ENCODE results near the gene PLPP1. TPM values are rescaled to one million over a fixed set of nuclear protein-coding genes. Genes with fewer than 3 reads are reported as not detected.

Gene PLPP1
- polyA plus RNA-seq, 1 of the 3 experiments (the other 2 are of a cell fraction) = 32.8 TPM

- no peak for TF ChIP-seq ZBTB33 (IDR thresholded peaks at IDR 0.05; ENCODE audit: borderline replicate concordance, low read depth)
- no peak for TF ChIP-seq POLR2AphosphoS5 (IDR thresholded peaks at IDR 0.05; ENCODE audit: low read depth, low read length)
- TF ChIP-seq FOXM1 (IDR thresholded peaks at IDR 0.05; ENCODE audit: low read depth) = no peak
Measured at GRCh38 chr5:55569513-55569865, 34.7 kb upstream of the PLPP1 start (continued).

GRCh38 chr5:55568654-55569512 is 34.1 kb upstream of the PLPP1 start:
- Histone ChIP-seq H3K9me2 (no peaks in the 10 kb centered on the region), H3K4me1 (ENCODE audit: control insufficient read depth in 1 of 2, insufficient read depth in 2 of 2, low read depth in 1 of 2, low read length in 1 of 2) (0 out of 4 replicates have a peak, but pooled peaks cover 0 to 7% of the 10 kb centered on the region in 2 experiments), H3K9me3 (no peaks in the 10 kb centered on the region), H3K4me3 (ENCODE audit: low read depth in 2 of 2, low read length in 1 of 2) (no peak overlapping the region), H4K20me1 (ENCODE audit: insufficient read depth) (no peaks in the 10 kb centered on the region), H3K9ac (no peak overlapping the region), H3K27me3 (ENCODE audit: insufficient read depth) (no peaks in the 10 kb centered on the region), H3F3A (replicated peaks; ENCODE audit: insufficient read depth) (peaks cover 9% of the 10 kb centered on the region), H3K27ac (ENCODE audit: low read depth in 2 of 2, low read length in 1 of 2) (no peak overlapping the region), H3K4me2 (no peak overlapping the region), H3K36me3 (replicated peaks in 1 of 2; ENCODE audit: control insufficient read depth in 1 of 2, insufficient read depth in 2 of 2, low read length in 1 of 2) (no peaks in the 10 kb centered on the region), H3K79me2 (ENCODE audit: insufficient read depth) (no peaks in the 10 kb centered on the region), H2AFZ (ENCODE audit: low read depth) (no peak overlapping the region)
- POLR2A ChIA-PET = no interaction called here
- TF ChIP-seq NRF1 (IDR thresholded peaks at IDR 0.05; ENCODE audit: low read depth, low read length) (no peak), FOXM1 (IDR thresholded peaks at IDR 0.05; ENCODE audit: low read depth) (no peak), TEAD4 (IDR thresholded peaks at IDR 0.05; ENCODE audit: borderline replicate concordance, insufficient read depth) (no peak), EZH2phosphoT487 (IDR thresholded peaks at IDR 0.05; ENCODE audit: borderline replicate concordance, low read depth) (no peak), IRF3 (IDR thresholded peaks at IDR 0.05; ENCODE audit: low read depth, low read length) (no peak), MAX (IDR thresholded peaks at IDR 0.05; ENCODE audit: low read depth) (no peak), CHD2 (IDR thresholded peaks at IDR 0.05; ENCODE audit: low read length, partially characterized antibody) (no peak), FOSL2 (IDR thresholded peaks at IDR 0.05; ENCODE audit: borderline replicate concordance, low read depth) (no peak), TAF1 (IDR thresholded peaks at IDR 0.05; ENCODE audit: borderline replicate concordance, low read depth, low read length) (no peak), CTCF (IDR thresholded peaks at IDR 0.05) (no peak), ELF1 (IDR thresholded peaks at IDR 0.05) (no peak), GATA2 (CRISPR knock-in tag; IDR thresholded peaks at IDR 0.05) (no peak), SIN3A (IDR thresholded peaks at IDR 0.05; ENCODE audit: borderline replicate concordance, low read depth, low read length) (no peak), GABPA (IDR thresholded peaks at IDR 0.05; ENCODE audit: low read depth) (no peak), MXI1 (IDR thresholded peaks at IDR 0.05; ENCODE audit: low read depth, low read length) (no peak), USF2 (IDR thresholded peaks at IDR 0.05; ENCODE audit: borderline replicate concordance, low read depth, low read length) (no peak)
- 88% methylated on average over 15 of the region's 15 CpGs for WGBS (ENCODE audit: low lambda C conversion rate)
- CTCF ChIA-PET = no interaction called here
- DNase-seq = no peak

Measured in SK-N-SH (cell line).